GM19455 (cell line): ENCODE results near the gene POMGNT1.

Source experiments
- ATAC-seq: cut with Tn5 transposase; IDR thresholded peaks from one replicate; pipeline ENCODE4 v1.9.1; 2021; ENCODE audit not compliant: unreplicated experiment

POMGNT1 gene

DNA sequence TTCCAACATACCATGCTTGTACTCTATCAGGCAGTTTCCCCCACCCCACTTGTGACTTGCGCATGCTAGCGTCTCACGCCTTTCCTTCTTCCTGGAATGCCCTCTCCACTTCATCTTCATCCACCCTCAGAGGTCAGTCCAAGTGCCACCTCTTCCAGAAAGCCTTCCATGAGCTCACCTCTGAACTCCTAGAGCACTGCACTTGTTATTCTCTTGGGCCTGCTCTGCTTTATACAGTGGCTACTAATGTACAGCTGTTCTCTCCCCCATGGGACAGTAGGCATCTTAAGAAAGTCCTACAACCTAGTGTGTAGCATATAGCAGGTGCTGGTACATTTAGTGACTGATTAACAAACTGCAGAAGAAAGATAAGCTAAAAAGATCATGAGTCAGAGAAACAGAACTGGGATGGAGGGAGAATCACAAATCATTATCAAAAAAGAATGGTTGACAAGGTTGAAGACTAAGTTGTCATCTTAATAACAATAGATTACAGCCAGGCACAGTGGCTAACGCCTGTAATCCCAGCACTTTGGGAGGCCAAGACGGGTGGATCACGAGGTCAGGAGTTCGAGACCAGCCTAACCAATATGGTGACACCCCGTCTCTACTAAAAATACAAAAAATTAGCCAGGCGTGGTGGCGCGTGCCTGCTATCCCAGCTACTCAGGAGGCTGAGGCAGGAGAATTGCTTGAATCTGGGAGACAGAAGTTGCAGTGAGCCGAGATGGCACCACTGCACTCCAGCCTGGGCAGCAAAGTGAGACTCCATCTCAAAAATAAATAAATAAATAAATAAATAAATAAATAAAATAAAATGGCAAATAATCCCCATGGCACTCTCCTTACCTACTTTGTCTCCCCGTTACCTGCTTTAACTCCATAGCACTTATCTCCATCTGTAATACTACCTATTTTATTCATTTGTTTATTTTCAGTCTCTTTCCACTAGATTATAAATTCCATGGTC, 39.6 kb downstream of the POMGNT1 start:
- ATAC-seq: no peak

DNA sequence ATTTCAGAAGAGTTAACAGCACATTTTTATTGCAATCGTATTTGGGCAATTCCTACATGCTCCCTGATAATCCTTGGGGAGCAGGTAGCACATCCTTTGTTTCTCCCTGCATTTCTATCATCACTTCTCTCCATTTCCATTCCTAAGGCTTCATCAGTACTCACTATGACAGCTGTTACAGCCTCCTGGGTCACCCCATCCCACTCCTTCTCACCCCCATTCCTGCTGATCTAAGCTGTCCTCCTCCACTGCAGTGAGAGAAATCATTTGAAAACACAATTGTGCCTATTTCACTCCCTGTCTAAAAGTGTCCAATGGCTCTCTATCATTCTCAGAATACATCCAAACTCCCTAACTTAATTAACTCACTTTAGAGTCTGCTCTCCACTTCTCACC, 40.3 kb downstream of the POMGNT1 start:
- ATAC-seq: no peak

DNA sequence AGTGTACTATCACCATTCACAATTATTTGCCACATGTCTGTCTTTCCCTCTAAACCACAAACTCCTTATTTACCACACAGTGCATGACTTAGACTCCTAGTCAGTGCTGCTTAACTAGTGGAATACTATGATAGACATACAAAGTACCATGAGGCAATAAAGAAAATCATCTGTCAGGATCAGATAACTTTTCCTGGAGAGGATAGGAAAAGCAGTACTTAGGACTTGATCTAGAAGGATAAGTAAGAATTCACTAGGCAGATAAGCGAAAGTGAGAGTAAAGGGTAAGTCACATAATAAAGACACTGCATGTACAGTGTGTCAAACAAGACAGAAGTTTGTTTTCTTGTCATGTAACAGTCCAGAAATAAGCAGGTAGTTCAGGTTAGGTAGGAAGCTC, 44.5 kb downstream of the POMGNT1 start:
- ATAC-seq: no peak

DNA sequence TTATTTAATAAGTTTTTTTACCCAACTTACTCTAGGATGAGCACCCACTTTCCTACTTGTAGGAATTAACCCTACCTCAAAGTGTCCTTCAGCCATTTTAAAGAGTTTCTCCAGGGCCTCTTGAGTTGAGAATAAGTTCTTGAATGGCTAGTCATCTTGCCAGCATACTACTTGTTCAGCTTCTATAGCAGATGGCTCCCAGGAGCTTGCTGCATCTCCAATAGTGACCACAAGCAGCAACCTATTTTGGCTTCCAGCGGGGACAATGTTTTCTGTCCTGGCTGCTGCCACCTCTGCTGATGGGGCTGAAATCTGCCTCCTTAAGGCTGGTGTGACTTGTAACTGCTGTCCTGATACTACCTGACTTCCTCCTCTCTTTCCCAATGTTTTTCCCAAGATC, 45.0 kb downstream of the POMGNT1 start:
- no peak for ATAC-seq

DNA sequence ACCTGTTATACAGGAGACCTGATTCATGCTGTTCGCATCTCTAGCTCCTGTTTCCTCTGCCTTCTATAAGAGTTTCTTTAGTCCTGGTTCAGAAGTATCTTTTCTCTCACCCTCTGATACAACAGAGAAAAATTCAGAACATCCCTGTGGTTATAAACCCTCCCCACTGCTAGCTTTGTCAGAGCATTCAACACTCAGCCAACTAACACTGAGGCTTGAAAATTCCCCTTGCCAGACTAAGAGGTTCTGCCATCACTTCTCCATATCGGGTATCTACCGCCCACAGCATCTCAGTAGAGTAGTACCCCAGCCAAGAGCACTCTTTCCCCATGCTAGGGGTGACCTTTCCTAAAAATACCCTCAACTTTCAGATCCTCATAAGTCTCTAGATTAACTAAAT, 46.2 kb downstream of the POMGNT1 start:
- no peak for ATAC-seq

DNA sequence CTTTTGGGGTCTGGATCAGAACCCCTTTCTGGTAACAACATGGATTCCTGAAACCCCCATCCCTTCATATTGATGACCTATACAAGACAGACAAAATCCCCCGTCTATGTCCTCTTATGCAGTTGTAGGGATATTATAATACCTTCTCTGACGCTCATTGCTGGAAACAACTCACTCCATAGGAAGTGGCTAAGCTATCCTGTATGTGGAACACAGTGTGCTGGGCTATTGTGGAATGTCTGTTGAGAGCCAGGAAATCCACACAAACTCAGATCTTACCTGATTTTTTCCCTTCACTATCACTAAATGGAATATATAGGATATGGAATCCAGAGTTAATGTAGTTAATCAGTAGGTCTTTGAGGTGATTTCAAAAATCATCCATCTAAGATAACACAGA, 48.1 kb downstream of the POMGNT1 start:
- ATAC-seq: no peak

DNA sequence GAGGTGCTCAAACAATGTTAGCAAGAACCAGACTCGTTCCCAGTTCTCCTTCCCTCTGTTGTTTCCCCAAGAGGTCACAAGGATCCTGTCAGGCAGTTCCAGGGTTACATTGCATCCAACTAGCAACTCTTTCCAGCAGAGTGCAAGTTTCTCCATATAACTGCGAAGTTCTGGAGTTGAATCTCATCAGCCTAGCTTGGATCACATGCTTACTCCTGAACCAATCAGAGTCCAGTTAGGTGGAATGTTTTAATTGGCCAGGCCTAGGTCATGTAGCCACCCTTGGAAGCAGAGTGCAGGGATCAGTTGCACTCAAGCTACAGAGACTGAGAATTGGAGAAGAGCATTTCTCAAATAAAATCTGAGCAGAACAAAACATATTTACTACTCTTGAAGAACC, 49.9 kb downstream of the POMGNT1 start:
- no peak for ATAC-seq
